A375 (cell line): Measurements from ENCODE around the gene ZNF428. TPM values are rescaled to one million over a fixed set of nuclear protein-coding genes. Genes with fewer than 3 reads are reported as not detected.

Experiments
- small RNA-seq: library from RNA; depleted of rRNA; stranded (forward); fragments of <200 nt; gene quantifications from one replicate; pipeline ENCODE3, GENCODE V24; 2014
- total RNA-seq: library from RNA; depleted of rRNA; stranded (reverse); fragments of >200 nt; shearing (Covaris generic); gene quantifications from 2 replicates; pipeline ENCODE4 v1.2.3, GENCODE V29; 2014; rRNA removed

ZNF428 gene, protein sequence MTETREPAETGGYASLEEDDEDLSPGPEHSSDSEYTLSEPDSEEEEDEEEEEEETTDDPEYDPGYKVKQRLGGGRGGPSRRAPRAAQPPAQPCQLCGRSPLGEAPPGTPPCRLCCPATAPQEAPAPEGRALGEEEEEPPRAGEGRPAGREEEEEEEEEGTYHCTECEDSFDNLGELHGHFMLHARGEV
- 57.5 and 59.0 TPM in 2 replicates for total RNA-seq

DNA sequence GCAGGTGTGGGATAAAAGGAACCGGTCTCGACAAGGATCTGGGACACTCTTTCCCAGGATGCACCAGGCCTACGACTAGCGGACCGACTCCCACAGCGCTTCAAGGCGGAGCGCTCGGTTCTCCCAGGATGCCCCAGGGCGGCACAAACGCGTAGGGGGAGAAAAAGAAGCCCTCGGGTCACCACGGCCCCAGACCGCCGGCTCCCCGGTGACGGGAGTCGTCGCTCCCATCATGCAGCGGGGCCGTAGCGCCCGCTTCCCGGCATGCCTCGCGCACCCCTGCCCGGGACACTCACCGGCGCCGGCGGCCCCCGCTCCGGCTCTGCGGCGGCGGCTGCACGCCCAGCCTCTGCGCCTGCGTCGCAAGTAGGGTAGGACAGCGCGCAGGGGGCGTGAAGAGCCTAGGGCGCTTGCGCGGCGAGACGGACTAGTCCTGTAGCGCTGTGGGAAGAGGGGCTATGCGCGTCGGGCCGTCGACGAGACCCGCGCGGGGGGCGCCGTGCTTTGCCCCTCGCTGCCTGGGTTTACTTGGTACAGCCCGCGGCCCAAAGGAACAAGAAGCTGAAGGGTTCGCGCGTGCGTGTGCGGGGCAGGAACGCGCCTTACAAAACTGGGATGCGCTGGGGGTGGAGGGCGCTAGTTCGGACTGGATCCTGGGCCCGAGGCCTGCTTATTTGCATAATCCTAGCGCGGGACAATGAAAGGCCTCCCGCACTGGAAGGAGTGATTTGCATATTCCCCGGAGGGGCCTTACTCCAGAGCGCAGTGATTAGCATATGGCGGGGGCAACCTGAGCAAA, at the start of gene ZNF428:
Gene ZNF428, minus strand, starts transcription at position 368 of the 799 bp plus-strand sequence. CDS start 5,325 bp downstream, outside the sequence.

GRCh38 chr19:43639519-43640423, 20.3 kb upstream of the ZNF428 start, which contains the start of gene CADM4:
Gene CADM4, minus strand, starts transcription at chr19:43639850. Its CDS starts 60 bp downstream, at chr19:43639790.

GRCh38 chr19:43611788-43612187, 7.6 kb downstream of the ZNF428 start, which contains the start of gene SRRM5:
Gene SRRM5, plus strand, starts transcription at chr19:43612088. Its CDS starts 34 bp downstream, at chr19:43612122.

DNA sequence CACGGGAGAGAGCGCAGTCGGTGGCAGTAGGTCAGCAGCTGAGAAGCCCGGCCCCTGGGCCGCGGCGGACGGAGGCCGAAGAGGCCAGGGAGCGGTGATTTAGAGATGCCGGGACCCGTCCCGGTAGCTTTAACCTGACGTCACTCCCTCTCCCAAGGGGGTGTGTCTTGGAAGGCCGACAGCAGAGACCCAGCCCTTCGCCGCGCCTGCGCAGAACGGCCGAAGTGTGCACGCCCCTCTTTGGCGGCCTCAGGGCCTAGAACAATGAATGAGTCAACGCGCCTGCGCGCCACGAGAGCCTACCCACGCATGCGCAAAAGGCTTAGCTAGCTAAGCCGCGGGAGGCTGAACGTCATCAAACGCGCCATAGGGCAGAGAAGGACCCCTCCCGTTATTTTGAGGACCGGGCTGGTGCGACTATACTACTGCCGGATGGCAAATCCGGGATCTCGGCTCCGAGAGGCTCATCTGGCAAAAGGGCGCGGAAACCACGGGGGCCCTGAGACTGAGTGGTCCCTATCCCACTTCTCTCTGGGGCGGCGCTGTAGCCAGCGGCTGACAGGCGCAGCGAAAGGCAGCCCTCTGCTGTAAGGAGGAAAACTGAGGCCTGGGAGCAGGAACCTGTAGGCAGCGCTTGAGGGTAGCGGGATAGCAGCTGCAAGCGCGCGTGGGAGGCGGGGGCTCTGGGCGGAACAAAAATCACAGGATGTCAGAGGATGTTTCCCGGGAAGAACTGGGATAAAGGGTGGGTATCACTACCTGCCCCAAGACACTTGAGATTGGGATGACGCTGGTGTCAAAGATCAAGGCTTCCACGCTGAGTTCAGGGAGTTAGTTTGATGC, 23.2 kb downstream of the ZNF428 start, which contains the start of the genes IRGQ and ZNF576:
Gene IRGQ, minus strand, starts transcription at position 136 of the 843 bp plus-strand sequence. CDS start 796 bp downstream, outside the sequence.
Gene ZNF576, plus strand, starts transcription at position 597 of the 843 bp plus-strand sequence. CDS start 514 bp downstream, outside the sequence.

GRCh38 chr19:43575156-43575950, 44.1 kb downstream of the ZNF428 start, which contains the start of the genes PINLYP and XRCC1:
Gene PINLYP, plus strand, starts transcription at chr19:43575801. Its CDS starts 1,391 bp downstream, at chr19:43577192.
Gene XRCC1, minus strand, starts transcription at chr19:43575527. Its CDS starts 69 bp downstream, at chr19:43575458.

Small RNA genes within 50 kb of the gene (small RNA-seq; reads per million reads assigned to genes)
- not detected for gene RN7SL368P

Other genes starting within 250 kb of the ZNF428 start
- gene TEX101, start 204.7 kb downstream of the ZNF428 start, total RNA-seq, result not detected in 2 replicates
- 0.85 and 0.94 TPM in 2 replicates for gene LYPD3, start 154.0 kb downstream of the ZNF428 start, total RNA-seq
- 29.5 and 31.4 TPM in 2 replicates for gene PHLDB3, start 114.9 kb downstream of the ZNF428 start, total RNA-seq
- 99.7 and 124 TPM in 2 replicates for gene ETHE1, start 92.4 kb downstream of the ZNF428 start, total RNA-seq
- 0.11 TPM in 1 of 2 replicates, not detected in the other for gene ZNF575, start 86.4 kb downstream of the ZNF428 start, total RNA-seq
- 47.6 and 63.8 TPM in 2 replicates for gene XRCC1, start 44.1 kb downstream of the ZNF428 start, total RNA-seq
- 0.61 TPM in 1 of 2 replicates, not detected in the other for gene PINLYP, start 43.8 kb downstream of the ZNF428 start, total RNA-seq
- gene IRGQ, start 23.5 kb downstream of the ZNF428 start, total RNA-seq, result 9.4 and 10.5 TPM in 2 replicates
- gene ZNF576, start 23.0 kb downstream of the ZNF428 start, total RNA-seq, result 10.3 and 12.9 TPM in 2 replicates
- 0.29 and 0.30 TPM in 2 replicates for gene SRRM5, start 7.5 kb downstream of the ZNF428 start, total RNA-seq
- gene CADM4, start 20.2 kb upstream of the ZNF428 start, total RNA-seq, result 99.5 and 105 TPM in 2 replicates
- gene PLAUR, start 50.5 kb upstream of the ZNF428 start, total RNA-seq, result 139 and 147 TPM in 2 replicates
- not detected in 2 replicates for gene IRGC, start 96.4 kb upstream of the ZNF428 start, total RNA-seq
- gene SMG9, start 135.3 kb upstream of the ZNF428 start, total RNA-seq, result 38.7 and 44.1 TPM in 2 replicates
- gene KCNN4, start 161.3 kb upstream of the ZNF428 start, total RNA-seq, result 150 and 157 TPM in 2 replicates
- 1.0 and 4.5 TPM in 2 replicates for gene LYPD5, start 182.8 kb upstream of the ZNF428 start, total RNA-seq
- 10.3 and 11.0 TPM in 2 replicates for gene ZNF283, start 207.7 kb upstream of the ZNF428 start, total RNA-seq